ENCODE results near the gene LDB2. TPM values are rescaled to one million over a fixed set of nuclear protein-coding genes. Genes with fewer than 3 reads are reported as not detected.
A peak's percentile ranks its signal among the peaks of the same experiment; 100 is the strongest.

LDB2 gene
- total and polyA plus RNA-seq, 2 of the 8 experiments (the other 6 are each of a cell fraction or from before 2014, with no cell fraction given): 57.0 to 140 TPM

- Histone ChIP-seq H3K56ac (replicated peaks; ENCODE audit: insufficient read length, low read depth, low read length) (no peak overlapping the region), H4K8ac (ENCODE audit: extremely low read depth, insufficient read depth, low read length) (no peak overlapping the region), H2BK5ac (ENCODE audit: low read depth, low read length) (no peak overlapping the region), H3K14ac (ENCODE audit: insufficient read length) (no peak overlapping the region), H3K9me3 (ENCODE audit: insufficient read depth in 2 of 2, low read depth in 1 of 2, low read length in 1 of 2) (no peaks in the 10 kb centered on the region), H2BK120ac (replicated peaks; ENCODE audit: low read depth, low read length) (no peak overlapping the region), H4K5ac (ENCODE audit: insufficient read length, low read depth, low read length) (no peak overlapping the region), H3K18ac (ENCODE audit: extremely low read depth, low read length) (no peak overlapping the region), H2BK12ac (ENCODE audit: low read depth, low read length) (no peak overlapping the region), H3K4me1 (replicated peaks in 1 of 4; ENCODE audit: control insufficient read depth in 3 of 4, insufficient read depth in 4 of 4, low read length in 3 of 4) (no peaks in the 10 kb centered on the region), H3K9ac (replicated peaks in 1 of 4; ENCODE audit: extremely low read depth in 1 of 4, low read depth in 3 of 4, low read length in 3 of 4) (no peak overlapping the region), H2AFZ (ENCODE audit: low read length) (no peak overlapping the region), H4K20me1 (replicated peaks in 1 of 2; ENCODE audit: control insufficient read depth in 1 of 2, insufficient read depth in 2 of 2, low read length in 2 of 2) (no peaks in the 10 kb centered on the region), H2AK5ac (ENCODE audit: low read depth, low read length) (no peak overlapping the region), H3K4me3 (ENCODE audit: extremely low read depth in 1 of 4, insufficient read depth in 2 of 4, low read depth in 3 of 4, low read length in 4 of 4) (no peak overlapping the region), H3K79me1 (ENCODE audit: low read depth, low read length) (no peaks in the 10 kb centered on the region), H3K4ac (replicated peaks; ENCODE audit: insufficient read length, low read depth, low read length) (no peak overlapping the region), H3K27ac (ENCODE audit: low read depth, low read length) (no peak overlapping the region), H3K27me3 (replicated peaks in 1 of 4; ENCODE audit: control insufficient read depth in 3 of 4, extremely low read depth in 1 of 4, insufficient read depth in 3 of 4, low read length in 3 of 4) (no peaks in the 10 kb centered on the region), H3K4me2 (ENCODE audit: insufficient read depth in 1 of 2, low read depth in 2 of 2, low read length in 2 of 2) (no peak overlapping the region), H3K23ac (ENCODE audit: insufficient read length) (no peak overlapping the region), H3K36me3 (ENCODE audit: control insufficient read depth in 2 of 4, insufficient read depth in 4 of 4, low read length in 3 of 4) (no peaks in the 10 kb centered on the region), H3K23me2 (ENCODE audit: low read depth, low read length) (no peaks in the 10 kb centered on the region), H4K91ac (replicated peaks; ENCODE audit: insufficient read length, low read length) (no peak overlapping the region), H2BK20ac (ENCODE audit: low read length) (no peak overlapping the region), H3K79me2 (ENCODE audit: control insufficient read depth in 1 of 2, insufficient read depth in 2 of 2, low read length in 2 of 2) (no peaks in the 10 kb centered on the region), H2BK15ac (ENCODE audit: low read length) (no peak overlapping the region)
- DNase-seq (ENCODE audit: low read depth in 1 of 2, low spot score in 2 of 2) (peak in 1 of 2 experiments; percentile 13), FAIRE-seq (no peak)
- ChIA-PET CTCF (ENCODE audit: partially characterized antibody) (interaction anchor here (0.5 to 3.9 kb wide), 9 partner anchors 8 to 1042 kb away, joined by 3 to 16 read pairs (median 3); no protein-coding TSS in a partner anchor), POLR2A (ENCODE audit: partially characterized antibody) (no interaction called here)
- TF ChIP-seq TAF7 (optimal IDR thresholded peaks at IDR 0.05; ENCODE audit: borderline replicate concordance, low read depth, low read length) (no peak), RAD21 (IDR thresholded peaks at IDR 0.05 in 1 of 2, conservative IDR thresholded peaks at IDR 0.05 in 1 of 2; ENCODE audit: low read depth in 2 of 2, low read length in 2 of 2) (peak; percentile 66 to 69), CTCF (IDR thresholded peaks at IDR 0.05; ENCODE audit: control extremely low read depth in 1 of 3, insufficient read depth in 1 of 3, low read depth in 1 of 3, low read length in 3 of 3) (peak in 2 of 3 experiments; percentile 38 to 53; a peak in 3 of 4 replicates)
- WGBS, 2 experiments (ENCODE audit: extremely low coverage in 1 of 2, insufficient coverage in 1 of 2, insufficient read length in 1 of 2, insufficient replicate concordance in 2 of 2, low coverage in 1 of 2, low lambda C conversion rate in 2 of 2, missing lambda C conversion rate in 1 of 2): 79% methylated on average over 5 of the region's 5 CpGs; no CpG with 5 or more reads in 1 of the 2 experiments
These were observed 381.5 kb downstream of the LDB2 start for GRCh38 chr4:16516796-16517439.

Data from H1 (cell line).